Thoracic aorta (tissue), 2 donors: ENCODE data around the gene GSTM1. TPM values are rescaled to one million over a fixed set of nuclear protein-coding genes. Genes with fewer than 3 reads are reported as not detected.

Experiments
- ATAC-seq: fragments of 150-250 bp; one replicate; pipeline ENCODE4 v1.8.0; 2017; ENCODE audit warnings: low read depth; ENCODE audit not compliant: insufficient number of reproducible peaks, low FRiP score
- DNase-seq: peaks from one replicate; pipeline ENCODE4 v3.0.0-alpha.2; 2020; ENCODE audit warnings: low spot score
- H3K27ac ChIP-seq, 2 donors: fragments of 200-600 bp; sonication (generic); 1 replicate in 1 of 2; 2 replicates in 1 of 2; pipeline ENCODE4 v1.5.1; 2016; ENCODE audit warnings: mild to moderate bottlenecking in 2 of 2, moderate library complexity in 2 of 2
- H3K27me3 ChIP-seq: fragments of 200-600 bp; sonication (generic); replicated peaks from 2 replicates; pipeline ENCODE4 v1.6.0; 2016; ENCODE audit warnings: mild to moderate bottlenecking; ENCODE audit not compliant: insufficient read depth
- H3K36me3 ChIP-seq: fragments of 200-600 bp; sonication (generic); one replicate; pipeline ENCODE4 v1.5.1; 2016
- H3K4me1 ChIP-seq, 2 donors: fragments of 200-600 bp; sonication (generic); 1 replicate in 1 of 2; 2 replicates in 1 of 2; pipeline versions ENCODE4 v1.5.1 to v1.6.0; 2016; ENCODE audit warnings: low read depth in 2 of 2, mild to moderate bottlenecking in 1 of 2; ENCODE audit not compliant: control insufficient read depth in 1 of 2
- H3K4me3 ChIP-seq: fragments of 200-600 bp; sonication (generic); 2 replicates; pipeline ENCODE4 v1.5.1; 2016; ENCODE audit warnings: mild to moderate bottlenecking
- H3K9me3 ChIP-seq: fragments of 200-600 bp; sonication (generic); 2 replicates; pipeline ENCODE4 v1.5.1; 2016
- total RNA-seq, 2 donors: library from RNA; depleted of rRNA; stranded (reverse); fragments of >200 nt; gene quantifications; one replicate each; pipeline versions ENCODE4 v1.1.0 to v1.2.3, GENCODE V29; 2016
- TF ChIP-seq, protein P1 (sequence below): fragments of 200-600 bp; sonication (generic); IDR thresholded peaks from one replicate; pipeline ENCODE4 v1.5.1; 2019; ENCODE audit warnings: antibody characterized with exemption

The GSTM1 gene
- total RNA-seq, 2 donors from 2014 or later = not detected

DNA sequence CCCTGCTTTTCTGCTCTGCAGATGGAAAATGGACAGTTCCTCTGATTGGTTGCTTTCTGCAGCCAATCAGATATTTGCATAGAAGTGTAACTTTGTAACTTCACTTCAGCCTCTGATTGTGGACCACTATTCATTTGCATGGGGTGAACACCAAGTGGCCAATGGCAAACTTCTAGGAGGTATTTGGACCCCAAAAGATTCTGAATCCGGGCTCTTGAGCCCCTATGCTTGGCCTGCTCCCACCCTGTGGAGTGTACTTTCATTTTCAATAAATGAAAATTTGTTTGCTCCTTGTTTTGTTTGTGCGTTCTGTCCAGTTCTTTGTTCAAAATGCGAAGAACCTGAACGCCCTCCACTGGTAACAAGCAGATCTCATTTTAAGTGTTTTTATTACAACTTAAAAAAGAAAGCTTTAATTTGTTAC lies 38.1 kb upstream of the GSTM1 start:
- Histone ChIP-seq H3K36me3 (no peaks in the 10 kb centered on the region), H3K27me3 (no peaks in the 10 kb centered on the region), H3K4me1 (peaks cover 4 to 12% of the 10 kb centered on the region in 2 donors), H3K9me3 (no peaks in the 10 kb centered on the region), H3K27ac (no peak overlapping the region), H3K4me3 (peak overlapping the region; percentile 40)
- ATAC-seq (no peak), DNase-seq (no peak)
- TF ChIP-seq, protein P1, sequence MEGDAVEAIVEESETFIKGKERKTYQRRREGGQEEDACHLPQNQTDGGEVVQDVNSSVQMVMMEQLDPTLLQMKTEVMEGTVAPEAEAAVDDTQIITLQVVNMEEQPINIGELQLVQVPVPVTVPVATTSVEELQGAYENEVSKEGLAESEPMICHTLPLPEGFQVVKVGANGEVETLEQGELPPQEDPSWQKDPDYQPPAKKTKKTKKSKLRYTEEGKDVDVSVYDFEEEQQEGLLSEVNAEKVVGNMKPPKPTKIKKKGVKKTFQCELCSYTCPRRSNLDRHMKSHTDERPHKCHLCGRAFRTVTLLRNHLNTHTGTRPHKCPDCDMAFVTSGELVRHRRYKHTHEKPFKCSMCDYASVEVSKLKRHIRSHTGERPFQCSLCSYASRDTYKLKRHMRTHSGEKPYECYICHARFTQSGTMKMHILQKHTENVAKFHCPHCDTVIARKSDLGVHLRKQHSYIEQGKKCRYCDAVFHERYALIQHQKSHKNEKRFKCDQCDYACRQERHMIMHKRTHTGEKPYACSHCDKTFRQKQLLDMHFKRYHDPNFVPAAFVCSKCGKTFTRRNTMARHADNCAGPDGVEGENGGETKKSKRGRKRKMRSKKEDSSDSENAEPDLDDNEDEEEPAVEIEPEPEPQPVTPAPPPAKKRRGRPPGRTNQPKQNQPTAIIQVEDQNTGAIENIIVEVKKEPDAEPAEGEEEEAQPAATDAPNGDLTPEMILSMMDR = no peak

DNA sequence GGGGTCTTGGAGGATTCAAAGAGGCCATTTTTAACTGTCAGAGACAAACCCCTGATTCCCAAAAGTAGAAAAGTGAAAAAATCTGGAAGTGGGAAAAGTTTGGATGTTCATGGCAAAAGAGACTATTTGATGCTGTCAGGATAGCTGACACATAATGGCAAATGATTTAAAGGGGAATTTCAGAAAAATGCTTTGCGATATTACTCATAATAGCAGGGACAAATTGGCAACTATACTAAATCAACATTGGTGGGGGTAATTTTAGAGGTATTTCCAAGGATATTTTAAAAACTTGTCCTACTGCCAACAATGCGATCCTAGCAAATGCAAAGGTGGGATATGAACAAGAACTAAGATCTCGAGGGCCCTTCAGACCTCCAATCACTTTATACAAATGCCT lies 37.0 kb upstream of the GSTM1 start:
- H3K36me3 ChIP-seq = no peaks in the 10 kb centered on the region
- TF ChIP-seq, protein P1 = no peak
- no peak overlapping the region for H3K27ac ChIP-seq
- no peak for DNase-seq
- ATAC-seq = no peak
- H3K4me3 ChIP-seq = peak overlapping the region; percentile 40
- no peaks in the 10 kb centered on the region for H3K9me3 ChIP-seq
- no peaks in the 10 kb centered on the region for H3K27me3 ChIP-seq
- H3K4me1 ChIP-seq = peaks cover 7 to 23% of the 10 kb centered on the region in 2 donors

DNA sequence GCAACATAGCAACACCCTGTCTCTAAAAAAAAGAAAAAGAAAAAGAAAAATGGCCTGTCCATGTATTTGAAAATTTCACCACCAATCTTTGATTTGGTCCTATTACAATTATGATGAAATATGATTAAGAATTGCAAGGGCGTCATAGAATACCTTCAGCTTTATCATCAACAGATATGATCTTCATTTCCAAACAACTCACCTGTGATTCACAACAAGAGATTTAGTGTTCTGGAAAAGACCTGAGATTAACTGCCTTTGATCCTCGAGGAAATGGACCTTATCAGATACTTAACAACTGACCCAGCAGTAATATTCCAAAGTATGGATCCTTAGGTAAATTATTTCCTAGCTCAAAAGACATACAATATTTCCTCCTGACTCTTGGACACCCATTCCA lies 35.2 kb upstream of the GSTM1 start:
- H3K9me3 ChIP-seq = no peaks in the 10 kb centered on the region
- H3K4me1 ChIP-seq = peaks cover 7 to 28% of the 10 kb centered on the region in 2 donors
- H3K36me3 ChIP-seq = no peaks in the 10 kb centered on the region
- H3K27ac ChIP-seq = no peak overlapping the region
- ATAC-seq (no peak), DNase-seq (no peak)
- no peak overlapping the region for H3K4me3 ChIP-seq
- TF ChIP-seq, protein P1 = no peak
- no peaks in the 10 kb centered on the region for H3K27me3 ChIP-seq

DNA sequence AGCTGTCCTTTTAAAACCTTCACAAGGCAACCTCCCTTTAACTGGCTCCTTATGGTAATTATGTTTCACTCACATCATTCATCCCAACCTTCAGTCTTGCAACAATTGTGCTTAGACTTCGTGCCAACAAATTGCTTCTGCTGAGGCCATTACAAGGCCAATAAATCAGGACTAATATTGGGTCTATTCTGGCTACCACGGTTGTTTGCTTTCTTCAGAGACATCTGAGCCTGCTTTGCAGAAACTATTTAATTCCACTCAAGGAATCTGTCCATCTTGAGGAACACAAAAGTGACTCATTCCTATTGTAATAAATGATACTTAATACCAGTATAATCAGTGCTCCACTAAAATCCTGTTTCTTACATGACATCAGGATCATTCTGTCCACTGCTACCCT lies 34.3 kb upstream of the GSTM1 start:
- H3K4me1 ChIP-seq = peaks cover 7 to 28% of the 10 kb centered on the region in 2 donors
- no peaks in the 10 kb centered on the region for H3K36me3 ChIP-seq
- TF ChIP-seq, protein P1 = no peak
- ATAC-seq (no peak), DNase-seq (no peak)
- H3K27me3 ChIP-seq = no peaks in the 10 kb centered on the region
- no peak overlapping the region for H3K4me3 ChIP-seq
- no peaks in the 10 kb centered on the region for H3K9me3 ChIP-seq
- no peak overlapping the region for H3K27ac ChIP-seq

DNA sequence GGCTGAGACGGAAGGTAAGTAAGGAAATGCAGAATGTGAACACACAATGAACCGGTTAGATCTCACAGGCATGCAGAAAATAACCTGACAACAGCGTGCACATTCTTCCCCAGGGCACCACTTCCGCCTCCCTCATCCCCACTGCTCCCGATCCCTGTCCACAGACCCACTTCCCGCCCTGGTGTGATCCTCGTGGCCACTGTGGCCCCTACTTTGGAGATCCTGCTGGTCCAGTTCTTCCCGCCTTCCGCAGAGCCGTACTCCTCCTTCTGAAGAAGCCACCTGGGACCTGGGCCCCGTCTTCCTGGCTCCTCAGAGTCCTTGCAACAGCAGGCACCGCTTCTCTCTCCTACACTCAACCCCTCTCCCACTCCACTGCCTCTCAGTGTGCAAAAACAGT lies 33.1 kb upstream of the GSTM1 start:
- TF ChIP-seq, protein P1 = no peak
- DNase-seq = no peak
- H3K4me3 ChIP-seq = no peak overlapping the region
- no peaks in the 10 kb centered on the region for H3K36me3 ChIP-seq
- ATAC-seq = no peak
- H3K27me3 ChIP-seq = no peaks in the 10 kb centered on the region
- H3K9me3 ChIP-seq = no peaks in the 10 kb centered on the region
- H3K27ac ChIP-seq = no peak overlapping the region
- H3K4me1 ChIP-seq = peaks cover 7 to 28% of the 10 kb centered on the region in 2 donors
